Adrenal gland (tissue), 12 donors: ENCODE measurements around the gene PRRC2B. TPM values are rescaled to one million over a fixed set of nuclear protein-coding genes. Genes with fewer than 3 reads are reported as not detected.

Source experiments
- DNase-seq, 7 donors: peaks; one replicate each; pipeline ENCODE4 v3.0.0-alpha.2; 2019 to 2020
- H3K27ac ChIP-seq, 5 donors: fragments of 200-600 bp; sonication (generic) in 4 of 5; 1 replicate in 3 of 5; 2 replicates in 2 of 5; pipeline versions ENCODE4 v1.5.1 to v1.8.0; 2016 to 2020; ENCODE audit warnings: mild to moderate bottlenecking in 1 of 5
- H3K27me3 ChIP-seq: fragments of 200-600 bp; 2 replicates; pipeline ENCODE4 v1.8.0; 2021
- H3K36me3 ChIP-seq, 2 donors: fragments of 200-600 bp; replicated peaks in 1 of 2; 1 replicate in 1 of 2; 2 replicates in 1 of 2; pipeline versions ENCODE4 v1.5.1 to v1.8.0; 2018 to 2022
- H3K4me1 ChIP-seq, 2 donors: fragments of 200-600 bp; replicated peaks in 1 of 2; 1 replicate in 1 of 2; 2 replicates in 1 of 2; pipeline versions ENCODE4 v1.5.1 to v1.8.0; 2018 to 2021
- H3K4me3 ChIP-seq, 4 donors: fragments of 200-600 bp; sonication (generic) in 3 of 4; one replicate each; pipeline ENCODE4 v1.5.1; 2016 to 2018
- H3K9me3 ChIP-seq, 3 donors: fragments of 200-600 bp; sonication (generic) in 1 of 3; replicated peaks in 1 of 3; 1 replicate in 2 of 3; 2 replicates in 1 of 3; pipeline versions ENCODE4 v1.5.1 to v1.8.0; 2016 to 2021
- CTCF ChIP-seq, 6 experiments: fragments of 450-650 bp in 4 of 6; fragments of 200-600 bp in 2 of 6; sonication (generic) in 1 of 6; IDR thresholded peaks; 1 replicate in 5 of 6; 2 replicates in 1 of 6; pipeline versions ENCODE4 v1.5.1 to v1.8.0; 2016 to 2021; ENCODE audit warnings: antibody characterized with exemption in 6 of 6, mild to moderate bottlenecking in 2 of 6, moderate library complexity in 1 of 6
- POLR2A ChIP-seq, 2 donors: fragments of 450-650 bp; IDR thresholded peaks; one replicate each; pipeline ENCODE4 v1.6.1; 2017; ENCODE audit warnings: antibody characterized with exemption in 2 of 2, mild to moderate bottlenecking in 2 of 2, moderate library complexity in 1 of 2
- WGBS, 4 donors: extraction: QIAGEN DNeasy Blood & Tissue Kit in 2 of 4; methylation state at CpG; one replicate each; pipeline versions ENCODE4 v1.1.5 to v1.1.7; 2013 to 2017; 5-methylcytosine and 5-hydroxymethylcytosine counted together
- intact Hi-C, 2 donors: fragments of 100-400 bp; cut with DNase I; formaldehyde crosslinking; loops; one replicate each; pipeline versions ENCODE4 v1.14.1 to v1.15.0; 2022 to 2023
- polyA plus RNA-seq, 3 donors: library from polyadenylated mRNA; stranded (reverse); fragments of 200-250 nt in 2 of 3; fragments of 350-450 nt in 1 of 3; fragmentation: Illumina TruSeq in 1 of 3; extraction: RNeasy Lipid Tissue Mini Kit (QIAGEN cat#74804) in 1 of 3; gene quantifications; one replicate each; pipeline ENCODE4 v1.2.3, GENCODE V29; 2013 to 2014
- total RNA-seq, 9 donors: library from RNA; depleted of rRNA in 4 of 9; stranded (reverse); fragments of >200 nt in 4 of 9; fragments of 120-200 nt in 1 of 9; fragmentation: NEBNext Ultra II Directional in 1 of 9; extraction: Animal tissue kit (Norgen Biotek cat#: 25700) in 1 of 9; gene quantifications; one replicate each; pipeline versions ENCODE4 v1.1.0 to v1.2.4, GENCODE V29; 2013 to 2023
- donor health status: healthy with polysubstance abuse.
- donor health status: Bipolar disorder and iron deficiency.
- donor health status: DM: yes; HTN: yes; CAD: no.
- donor health status: DM: no; HTN: no; CAD: no.
- donor health status: DM: no; HTN: no; CAD: no.
- donor health status: DM: yes; HTN: yes; CAD: no.

Gene PRRC2B
- total and polyA plus RNA-seq, 12 donors = 42.3 to 255 (median 145) TPM

- peak in 6 of 7 donors; percentile 70 to 88 (median 78) for DNase-seq
- TF ChIP-seq CTCF (IDR thresholded peaks at IDR 0.05) (no peak), POLR2A (IDR thresholded peaks at IDR 0.05) (peak in 1 of 2 donors; percentile 63)
- Histone ChIP-seq H3K9me3 (no peaks in the 10 kb centered on the region), H3K4me3 (no peak overlapping the region), H3K27ac (peak overlapping the region; percentile 38 to 84 (median 78)), H3K4me1 (peaks cover 0 to 8% of the 10 kb centered on the region in 2 donors), H3K36me3 (no peaks in the 10 kb centered on the region), H3K27me3 (no peaks in the 10 kb centered on the region)
- intact Hi-C loops = loop anchor here in 1 of 2 donors (10.0 kb wide), 1 partner anchor 102 kb away; no protein-coding TSS in a partner anchor
- WGBS, 4 donors = 56 to 61% (median 60%) methylated on average over 17 to 19 of the region's 19 CpGs
These were observed 10.8 kb upstream of the PRRC2B start for GRCh38 chr9:131382850-131383729.

DNA sequence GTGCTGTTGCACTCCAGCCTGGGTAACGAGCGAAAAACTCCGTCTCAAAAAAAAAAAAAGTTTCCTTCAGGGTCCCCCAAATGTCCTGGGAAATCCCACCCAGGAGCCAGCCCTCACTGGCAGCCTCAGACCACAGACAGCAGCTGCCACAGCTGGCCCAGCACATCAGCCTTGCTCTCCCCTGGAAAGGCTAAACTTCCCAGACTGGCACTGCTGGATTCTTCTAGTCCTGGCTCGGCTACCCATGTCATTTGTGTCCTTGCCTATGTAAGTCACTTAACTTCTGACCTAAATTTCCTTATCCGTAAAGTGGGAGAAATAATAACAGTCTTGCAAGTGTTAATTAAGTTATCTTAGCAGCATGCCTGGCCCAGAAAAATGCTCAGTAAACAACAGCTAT, 8.6 kb upstream of the PRRC2B start:
- 58 to 67% (median 59%) methylated on average over 5 of the region's 5 CpGs for WGBS, 4 donors
- Histone ChIP-seq H3K27ac (no peak overlapping the region), H3K4me3 (no peak overlapping the region), H3K27me3 (no peaks in the 10 kb centered on the region), H3K4me1 (peaks cover 0 to 8% of the 10 kb centered on the region in 2 donors), H3K36me3 (no peaks in the 10 kb centered on the region), H3K9me3 (no peaks in the 10 kb centered on the region)
- TF ChIP-seq CTCF (IDR thresholded peaks at IDR 0.05) = no peak
- TF ChIP-seq POLR2A (IDR thresholded peaks at IDR 0.05) = no peak
- intact Hi-C loops = loop anchor here in 1 of 2 donors (10.0 kb wide), 1 partner anchor 100 kb away; no protein-coding TSS in a partner anchor
- no peak for DNase-seq

- TF ChIP-seq CTCF (IDR thresholded peaks at IDR 0.05) = peak in 1 of 6 experiments; percentile 8
- no peak for TF ChIP-seq POLR2A (IDR thresholded peaks at IDR 0.05)
- no peak for DNase-seq
- no peaks in the 10 kb centered on the region for H3K9me3 ChIP-seq
- peaks cover 6 to 8% of the 10 kb centered on the region in 2 donors for H3K4me1 ChIP-seq
- H3K36me3 ChIP-seq = no peaks in the 10 kb centered on the region
- intact Hi-C loops = loop anchor here in 1 of 2 donors (10.0 kb wide), 1 partner anchor 99 kb away; no protein-coding TSS in a partner anchor
- H3K4me3 ChIP-seq = no peak overlapping the region
- 66 to 74% (median 68%) methylated on average over 6 of the region's 6 CpGs for WGBS, 4 donors
- H3K27ac ChIP-seq = no peak overlapping the region
- no peaks in the 10 kb centered on the region for H3K27me3 ChIP-seq
These were observed 7.6 kb upstream of the PRRC2B start for GRCh38 chr9:131386281-131386680.

DNA sequence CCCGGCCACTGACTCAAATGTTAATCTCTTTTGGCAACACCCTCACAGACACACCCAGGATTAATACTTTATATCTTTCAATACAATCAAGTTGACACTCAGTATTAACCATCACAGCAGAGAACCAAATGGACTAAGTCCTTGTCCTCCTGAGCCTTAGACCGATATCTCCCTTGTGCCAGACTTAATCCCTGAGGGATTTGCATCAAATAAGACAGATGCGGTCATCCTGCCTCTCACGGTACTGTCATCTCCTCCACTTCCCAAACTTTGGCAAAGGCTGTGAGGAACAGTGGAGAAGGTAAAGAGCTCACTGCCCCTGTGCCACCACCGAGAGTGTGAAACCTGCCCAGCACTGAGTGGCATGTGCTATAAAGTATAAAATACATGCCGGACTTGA, 6.5 kb upstream of the PRRC2B start:
- intact Hi-C loops = loop anchor here in 1 of 2 donors (10.0 kb wide), 1 partner anchor 97 kb away; no protein-coding TSS in a partner anchor
- Histone ChIP-seq H3K27ac (no peak overlapping the region), H3K9me3 (no peaks in the 10 kb centered on the region), H3K4me1 (peaks cover 7 to 8% of the 10 kb centered on the region in 2 donors), H3K4me3 (no peak overlapping the region), H3K27me3 (no peaks in the 10 kb centered on the region), H3K36me3 (no peaks in the 10 kb centered on the region)
- DNase-seq = no peak
- WGBS, 4 donors = 66 to 79% (median 73%) methylated on average over 6 of the region's 6 CpGs
- TF ChIP-seq POLR2A (IDR thresholded peaks at IDR 0.05) = no peak
- no peak for TF ChIP-seq CTCF (IDR thresholded peaks at IDR 0.05)
